Endothelial cell of umbilical vein (primary cell): ENCODE data around the gene NKD1. TPM values are rescaled to one million over a fixed set of nuclear protein-coding genes. Genes with fewer than 3 reads are reported as not detected.

Experiments
- BruUV-seq: library from RNA; stranded (reverse); fragments of 400-500 nt; replicated peaks from 2 replicates; lab custom pipeline; 2021; lab: Mats Ljungman, UMichigan
- CTCF ChIA-PET: fragments of 300-600, 350-600 bp; sonication (Branson Sonifier 250); formaldehyde crosslinking; loops from one replicate; lab custom pipeline; 2021; ENCODE audit warnings: antibody characterized with exemption, inconsistent platforms; lab: Charles Lee
- POLR2A ChIA-PET: fragments of 300-600, 350-600 bp; sonication (Branson Sonifier 250); formaldehyde crosslinking; loops from one replicate; lab custom pipeline; 2021; ENCODE audit warnings: antibody characterized with exemption, inconsistent platforms; lab: Charles Lee
- DNase-seq: peaks from one replicate; pipeline ENCODE4 v3.0.0-alpha.2; 2011; ENCODE audit warnings: low read depth, low spot score
- FAIRE-seq: peaks from 2 replicates; lab custom pipeline; 2011; peaks lifted over from hg19 to GRCh38; lab: Jason Lieb, UNC
- H2AFZ ChIP-seq: 2 replicates; pipeline ENCODE4 v1.6.0; 2012; ENCODE audit warnings: low read depth, low read length, control low read depth, inconsistent platforms
- H3K27ac ChIP-seq: 2 replicates; pipeline ENCODE4 v1.5.1; 2011; ENCODE audit warnings: low read depth, mild to moderate bottlenecking, control low read depth, low read length, moderate library complexity; ENCODE audit not compliant: insufficient read depth
- H3K27me3 ChIP-seq, 2 experiments: 2 replicates each; pipeline versions ENCODE4 v1.6.0 to v1.6.1; 2011; ENCODE audit warnings: low read length in 2 of 2, mixed read lengths in 1 of 2; ENCODE audit not compliant: control insufficient read depth in 2 of 2, insufficient read depth in 2 of 2
- H3K36me3 ChIP-seq, 2 experiments: 2 replicates in 1 of 2; 3 replicates in 1 of 2; pipeline ENCODE4 v1.5.1; 2011; ENCODE audit warnings: low read length in 2 of 2, mild to moderate bottlenecking in 1 of 2, moderate library complexity in 1 of 2; ENCODE audit not compliant: control insufficient read depth in 2 of 2, insufficient read depth in 2 of 2; ENCODE audit errors: extremely low read depth in 1 of 2
- H3K4me1 ChIP-seq: 3 replicates; pipeline ENCODE4 v1.5.1; 2011; ENCODE audit warnings: mild to moderate bottlenecking, low read length; ENCODE audit not compliant: control insufficient read depth, insufficient read depth; ENCODE audit errors: extremely low read depth
- H3K4me2 ChIP-seq: 2 replicates; pipeline ENCODE4 v1.6.1; 2011; ENCODE audit warnings: low read length, control low read depth, mixed read lengths; ENCODE audit not compliant: insufficient read depth
- H3K4me3 ChIP-seq, 3 experiments: fragments of 200-600 bp in 1 of 3; sonication (generic), shearing (Covaris generic) in 1 of 3; replicated peaks in 1 of 3; 2 replicates each; pipeline ENCODE4 v1.5.1; 2011 to 2016; ENCODE audit warnings: control low read depth in 3 of 3, low read length in 3 of 3, mild to moderate bottlenecking in 2 of 3, inconsistent platforms in 1 of 3, low read depth in 1 of 3, moderate library complexity in 1 of 3; ENCODE audit not compliant: insufficient read depth in 1 of 3
- H3K79me2 ChIP-seq: 2 replicates; pipeline ENCODE4 v1.6.0; 2012; ENCODE audit warnings: low read length, inconsistent platforms; ENCODE audit not compliant: control insufficient read depth, insufficient read depth
- H3K9ac ChIP-seq: replicated peaks from 2 replicates; pipeline ENCODE3; 2011; ENCODE audit warnings: low read length, control low read depth; ENCODE audit not compliant: insufficient read depth; ENCODE audit errors: extremely low read depth
- H3K9me1 ChIP-seq: replicated peaks from 3 replicates; pipeline ENCODE4 v1.6.0; 2011; ENCODE audit warnings: mild to moderate bottlenecking, low read length; ENCODE audit not compliant: control insufficient read depth, insufficient read depth; ENCODE audit errors: extremely low read depth
- H3K9me3 ChIP-seq: replicated peaks from 2 replicates; pipeline ENCODE4 v1.5.1; 2012; ENCODE audit warnings: low read length, inconsistent platforms; ENCODE audit not compliant: control insufficient read depth, insufficient read depth
- H4K20me1 ChIP-seq: replicated peaks from 2 replicates; pipeline ENCODE3; 2011; ENCODE audit warnings: mild to moderate bottlenecking, low read length; ENCODE audit not compliant: control insufficient read depth, insufficient read depth; ENCODE audit errors: extremely low read depth
- EZH2 ChIP-seq: IDR thresholded peaks from 2 replicates; pipeline ENCODE4 v1.6.1; 2012; ENCODE audit warnings: borderline replicate concordance, low read depth, mild to moderate bottlenecking, moderate library complexity, low read length, inconsistent platforms; ENCODE audit not compliant: severe bottlenecking
- FOS ChIP-seq: IDR thresholded peaks from 2 replicates; pipeline ENCODE4 v1.6.1; 2011; ENCODE audit warnings: mild to moderate bottlenecking, low read length, moderate library complexity, borderline replicate concordance; ENCODE audit not compliant: insufficient read depth
- GATA2 ChIP-seq: IDR thresholded peaks from 2 replicates; pipeline ENCODE4 v1.7.0; 2011; ENCODE audit warnings: low read depth, mild to moderate bottlenecking, moderate library complexity, mixed read lengths, low read length; ENCODE audit not compliant: insufficient read length, insufficient read depth
- JUN ChIP-seq: IDR thresholded peaks from 2 replicates; pipeline ENCODE4 v1.6.1; 2011; ENCODE audit warnings: borderline replicate concordance, low read depth; ENCODE audit not compliant: insufficient read length, insufficient read depth
- MYC ChIP-seq: IDR thresholded peaks from one replicate; pipeline ENCODE4 v1.6.1; 2011; ENCODE audit warnings: mild to moderate bottlenecking, low read depth, low read length
- POLR2A ChIP-seq: IDR thresholded peaks from 2 replicates; pipeline ENCODE4 v1.6.1; 2012; ENCODE audit warnings: low read depth, mild to moderate bottlenecking, control low read depth, low read length
- POLR2AphosphoS5 ChIP-seq: IDR thresholded peaks from 2 replicates; pipeline ENCODE4 v1.6.1; 2012; ENCODE audit warnings: low read depth, mild to moderate bottlenecking, control low read depth, low read length, moderate library complexity; ENCODE audit not compliant: insufficient read depth
- dilution Hi-C: fragments of 300-500 bp; cut with MboI; formaldehyde crosslinking; loops from one replicate; pipeline ENCODE4 v1.15.0; 2019; ENCODE audit warnings: low sequenced_read_pairs; ENCODE audit not compliant: extremely low pct_ligation_motif_present
- intact Hi-C: fragments of 100-400 bp; cut with micrococcal nuclease; formaldehyde crosslinking; loops from one replicate; pipeline ENCODE4 v1.10.0; 2022
- polyA plus RNA-seq, 4 experiments: library from polyadenylated mRNA; depleted of rRNA in 3 of 4; stranded (reverse) in 3 of 4; unstranded in 1 of 4; fragments of >200 nt; gene quantifications; 2 replicates each; pipeline versions ENCODE4 v1.2.1 to v1.2.3, GENCODE V29; 2011 to 2012; ENCODE audit warnings: missing spikeins in 1 of 4
- total RNA-seq: library from RNA; stranded (reverse); gene quantifications from 2 replicates; pipeline ENCODE4 v1.2.3, GENCODE V29; 2021
- TF ChIP-seq, protein P1 (sequence below): IDR thresholded peaks from 2 replicates; pipeline ENCODE4 v1.6.1; 2011; ENCODE audit not compliant: insufficient read depth, insufficient read length
- TF ChIP-seq, protein P2 (sequence below), 2 donors: IDR thresholded peaks; 1 replicate in 1 of 2; 2 replicates in 1 of 2; pipeline ENCODE4 v1.5.1; 2011; ENCODE audit warnings: low read length in 2 of 2, mild to moderate bottlenecking in 2 of 2, moderate library complexity in 2 of 2, control low read depth in 1 of 2, inconsistent platforms in 1 of 2, low read depth in 1 of 2; ENCODE audit not compliant: insufficient read depth in 1 of 2; ENCODE audit errors: extremely low read depth in 1 of 2

The NKD1 gene
- total and polyA plus RNA-seq, 2 donors (not counting 3 experiments of a cell fraction or from before 2014, with no cell fraction given) = not detected

DNA sequence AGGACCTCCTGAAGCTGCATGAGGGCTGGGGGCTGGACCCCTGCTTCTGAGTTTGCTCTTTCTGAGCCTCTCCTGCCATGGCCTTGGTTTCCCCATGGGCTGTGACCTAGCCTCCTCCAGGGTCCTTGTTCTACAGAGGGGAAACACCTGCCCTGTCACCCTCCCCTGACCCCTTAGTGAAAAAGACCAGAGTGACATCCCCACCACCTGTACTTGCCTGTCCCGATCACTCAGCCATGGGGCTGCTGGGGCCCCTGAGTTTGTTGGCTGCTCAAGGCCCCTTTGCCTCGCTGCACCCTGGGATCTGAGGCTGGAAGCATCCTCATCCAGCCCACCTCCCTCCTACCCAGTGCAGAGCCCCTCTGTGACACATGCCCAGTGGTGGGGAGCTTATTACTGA, 146.0 kb downstream of the NKD1 start:
- DNase-seq = no peak
- no peaks in the 10 kb centered on the region for H4K20me1 ChIP-seq
- dilution Hi-C loops (no loop called here), intact Hi-C loops (no loop called here)
- H3K36me3 ChIP-seq = no peaks in the 10 kb centered on the region
- H3K4me3 ChIP-seq = no peak overlapping the region
- H3K9me1 ChIP-seq = no peaks in the 10 kb centered on the region
- no peak overlapping the region for H3K9ac ChIP-seq
- no peaks in the 10 kb centered on the region for H3K27me3 ChIP-seq
- H3K79me2 ChIP-seq = no peaks in the 10 kb centered on the region
- ChIA-PET POLR2A (no interaction called here), CTCF (interaction anchor here (0.9 to 1.0 kb wide), 3 partner anchors 23 to 112 kb away, joined by 3 to 4 read pairs (median 4); no protein-coding TSS in a partner anchor)
- no peaks in the 10 kb centered on the region for H3K4me1 ChIP-seq
- TF ChIP-seq EZH2 = no peak
- TF ChIP-seq, protein P1, sequence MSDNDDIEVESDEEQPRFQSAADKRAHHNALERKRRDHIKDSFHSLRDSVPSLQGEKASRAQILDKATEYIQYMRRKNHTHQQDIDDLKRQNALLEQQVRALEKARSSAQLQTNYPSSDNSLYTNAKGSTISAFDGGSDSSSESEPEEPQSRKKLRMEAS = no peak
- no peak for TF ChIP-seq POLR2A
- TF ChIP-seq JUN = no peak
- no peak overlapping the region for H3K4me2 ChIP-seq
- BruUV-seq = no TSS peak
- no peak for FAIRE-seq
- H3K27ac ChIP-seq = no peak overlapping the region
- H2AFZ ChIP-seq = no peak overlapping the region
- no peaks in the 10 kb centered on the region for H3K9me3 ChIP-seq

DNA sequence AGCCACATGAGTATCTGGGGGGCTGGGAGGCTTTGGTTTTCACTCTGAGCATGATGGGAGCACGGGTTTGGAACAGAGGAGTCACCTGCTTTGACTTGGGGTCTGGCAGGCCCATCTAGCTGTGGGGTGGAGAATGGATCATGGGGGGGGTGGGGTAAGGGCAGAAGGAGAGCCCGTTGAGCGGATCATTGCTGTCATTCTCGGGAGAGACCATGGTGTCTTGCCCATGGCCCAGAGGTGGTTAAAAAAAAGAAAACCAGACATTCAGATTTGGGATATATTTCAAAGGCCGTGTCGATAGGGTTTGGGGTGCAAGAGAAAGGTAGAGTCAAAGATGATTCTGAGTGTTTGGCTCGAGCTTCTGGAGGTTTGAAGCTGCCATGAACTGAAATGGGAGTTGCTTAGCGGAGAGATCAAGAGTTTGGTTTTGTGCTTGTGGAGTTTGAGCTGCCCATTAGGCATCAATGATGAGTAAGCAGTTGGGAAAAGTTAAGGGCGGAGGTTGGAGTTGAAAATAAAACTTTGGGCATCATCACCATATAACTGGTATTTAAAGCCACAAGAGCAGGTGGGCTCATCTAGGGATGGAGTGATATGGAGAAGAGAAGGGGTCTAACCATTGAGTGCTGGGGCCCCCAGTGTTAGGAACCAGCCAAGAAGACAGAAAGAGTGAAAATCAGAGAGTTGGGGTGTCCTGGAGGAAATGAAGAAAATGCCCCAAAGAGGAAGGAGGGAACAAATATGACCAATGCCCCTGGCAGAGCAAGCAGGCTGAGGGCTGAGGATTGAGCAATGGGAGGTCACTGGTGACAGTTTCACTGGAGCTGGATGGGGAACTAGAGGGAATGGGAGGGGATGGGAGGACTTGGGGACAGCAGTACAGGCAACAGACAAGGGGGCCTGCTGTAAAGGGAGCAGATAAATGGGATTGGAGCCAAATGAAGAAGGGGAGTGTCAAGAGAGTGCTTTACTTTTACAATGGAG, 147.1 kb downstream of the NKD1 start:
- Histone ChIP-seq H3K4me2 (no peak overlapping the region), H3K4me1 (no peaks in the 10 kb centered on the region), H2AFZ (no peak overlapping the region), H4K20me1 (no peaks in the 10 kb centered on the region), H3K27me3 (no peaks in the 10 kb centered on the region), H3K36me3 (no peaks in the 10 kb centered on the region), H3K79me2 (no peaks in the 10 kb centered on the region), H3K9me1 (no peaks in the 10 kb centered on the region), H3K9me3 (no peaks in the 10 kb centered on the region), H3K27ac (no peak overlapping the region), H3K9ac (no peak overlapping the region), H3K4me3 (no peak overlapping the region)
- ChIA-PET CTCF (interaction anchor here (0.9 to 2.7 kb wide), 3 partner anchors 24 to 111 kb away, joined by 3 to 10 read pairs (median 4); no protein-coding TSS in a partner anchor), POLR2A (no interaction called here)
- dilution Hi-C loops (no loop called here), intact Hi-C loops (no loop called here)
- BruUV-seq = no TSS peak
- TF ChIP-seq GATA2 (no peak), EZH2 (no peak), JUN (no peak), MYC (no peak), POLR2A (no peak), POLR2AphosphoS5 (no peak), FOS (no peak)
- TF ChIP-seq, protein P1 = no peak
- TF ChIP-seq, protein P2, sequence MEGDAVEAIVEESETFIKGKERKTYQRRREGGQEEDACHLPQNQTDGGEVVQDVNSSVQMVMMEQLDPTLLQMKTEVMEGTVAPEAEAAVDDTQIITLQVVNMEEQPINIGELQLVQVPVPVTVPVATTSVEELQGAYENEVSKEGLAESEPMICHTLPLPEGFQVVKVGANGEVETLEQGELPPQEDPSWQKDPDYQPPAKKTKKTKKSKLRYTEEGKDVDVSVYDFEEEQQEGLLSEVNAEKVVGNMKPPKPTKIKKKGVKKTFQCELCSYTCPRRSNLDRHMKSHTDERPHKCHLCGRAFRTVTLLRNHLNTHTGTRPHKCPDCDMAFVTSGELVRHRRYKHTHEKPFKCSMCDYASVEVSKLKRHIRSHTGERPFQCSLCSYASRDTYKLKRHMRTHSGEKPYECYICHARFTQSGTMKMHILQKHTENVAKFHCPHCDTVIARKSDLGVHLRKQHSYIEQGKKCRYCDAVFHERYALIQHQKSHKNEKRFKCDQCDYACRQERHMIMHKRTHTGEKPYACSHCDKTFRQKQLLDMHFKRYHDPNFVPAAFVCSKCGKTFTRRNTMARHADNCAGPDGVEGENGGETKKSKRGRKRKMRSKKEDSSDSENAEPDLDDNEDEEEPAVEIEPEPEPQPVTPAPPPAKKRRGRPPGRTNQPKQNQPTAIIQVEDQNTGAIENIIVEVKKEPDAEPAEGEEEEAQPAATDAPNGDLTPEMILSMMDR (IDR thresholded peaks at IDR 0.05; ENCODE audit: extremely low read depth in 1 of 2, insufficient read depth in 1 of 2, low read depth in 1 of 2, low read length in 2 of 2) = no peak
- FAIRE-seq (no peak), DNase-seq (no peak)
